Spleen (tissue), 7 donors: ENCODE data around the gene SETD4.

Experiments
- CTCF ChIP-seq, 11 experiments: fragments of 200-600 bp in 7 of 11; fragments of 450-650 bp in 4 of 11; sonication (generic) in 4 of 11; IDR thresholded peaks in 8 of 11; conservative IDR thresholded peaks in 3 of 11; 1 replicate in 7 of 11; 2 replicates in 4 of 11; pipeline versions ENCODE4 v1.4.0 to v1.8.0; 2016 to 2021; ENCODE audit warnings: antibody characterized with exemption in 11 of 11, inconsistent platforms in 4 of 11, mild to moderate bottlenecking in 1 of 11
- POLR2A ChIP-seq, 3 donors: fragments of 450-650 bp; IDR thresholded peaks; one replicate each; pipeline ENCODE4 v1.5.1; 2017; ENCODE audit warnings: antibody characterized with exemption in 3 of 3, mild to moderate bottlenecking in 1 of 3
- donor health status: DM: no; HTN: no; CAD: no; lungs with moderate emphysema.
- donor health status: DM: no; HTN: no; CAD: no.
- donor health status: DM: no; HTN: no; CAD: no.

GRCh38 chr21:36005879-36006400 is 54.4 kb downstream of the SETD4 start:
- no peak for TF ChIP-seq POLR2A (IDR thresholded peaks at IDR 0.05)
- no peak for TF ChIP-seq CTCF (IDR thresholded peaks at IDR 0.05 in 8 of 11, conservative IDR thresholded peaks at IDR 0.05 in 3 of 11)
